ENCODE measurements around the gene DDX10.

Gene DDX10

GRCh38 chr11:108826136-108826535 lies 161.3 kb downstream of the DDX10 start:
- Histone ChIP-seq H3K27ac (ENCODE audit: low read length) (no peak overlapping the region), H3K27me3 (ENCODE audit: low read depth, low read length) (no peaks in the 10 kb centered on the region), H3K9me3 (ENCODE audit: control insufficient read depth in 1 of 2, low read length in 2 of 2) (peaks cover 0 to 7% of the 10 kb centered on the region in 2 donors), H3K36me3 (ENCODE audit: control insufficient read depth in 1 of 2, insufficient read depth in 2 of 2, low read length in 2 of 2) (no peaks in the 10 kb centered on the region), H3K4me1 (ENCODE audit: control insufficient read depth in 1 of 2, insufficient read depth in 2 of 2, low read length in 2 of 2) (no peaks in the 10 kb centered on the region), H3K4me3 (ENCODE audit: low read depth in 1 of 2, low read length in 2 of 2) (no peak overlapping the region)

GRCh38 chr11:108835624-108836023 lies 170.8 kb downstream of the DDX10 start:
- Histone ChIP-seq H3K36me3 (ENCODE audit: control insufficient read depth in 1 of 2, insufficient read depth in 2 of 2, low read length in 2 of 2) (no peaks in the 10 kb centered on the region), H3K4me3 (ENCODE audit: low read depth in 1 of 2, low read length in 2 of 2) (no peak overlapping the region), H3K27ac (ENCODE audit: low read length) (no peak overlapping the region), H3K27me3 (ENCODE audit: low read depth, low read length) (no peaks in the 10 kb centered on the region), H3K9me3 (ENCODE audit: control insufficient read depth in 1 of 2, low read length in 2 of 2) (no peaks in the 10 kb centered on the region), H3K4me1 (ENCODE audit: control insufficient read depth in 1 of 2, insufficient read depth in 2 of 2, low read length in 2 of 2) (no peaks in the 10 kb centered on the region)

- no peak overlapping the region for H3K27ac ChIP-seq (ENCODE audit: low read length)
- no peaks in the 10 kb centered on the region for H3K27me3 ChIP-seq (ENCODE audit: low read depth, low read length)
- no peaks in the 10 kb centered on the region for H3K9me3 ChIP-seq (ENCODE audit: control insufficient read depth in 1 of 2, low read length in 2 of 2)
- no peaks in the 10 kb centered on the region for H3K36me3 ChIP-seq (ENCODE audit: control insufficient read depth in 1 of 2, insufficient read depth in 2 of 2, low read length in 2 of 2)
- no peak overlapping the region for H3K4me3 ChIP-seq (ENCODE audit: low read depth in 1 of 2, low read length in 2 of 2)
- H3K4me1 ChIP-seq (ENCODE audit: control insufficient read depth in 1 of 2, insufficient read depth in 2 of 2, low read length in 2 of 2) = no peaks in the 10 kb centered on the region
Observed at GRCh38 chr11:108836541-108836940, 171.7 kb downstream of the DDX10 start.

GRCh38 chr11:108838102-108838791 lies 173.4 kb downstream of the DDX10 start:
- Histone ChIP-seq H3K27me3 (ENCODE audit: low read depth, low read length) (no peaks in the 10 kb centered on the region), H3K4me1 (ENCODE audit: control insufficient read depth in 1 of 2, insufficient read depth in 2 of 2, low read length in 2 of 2) (no peaks in the 10 kb centered on the region), H3K4me3 (ENCODE audit: low read depth in 1 of 2, low read length in 2 of 2) (no peak overlapping the region)

GRCh38 chr11:108838792-108839105 lies 173.9 kb downstream of the DDX10 start:
- H3K4me3 ChIP-seq (ENCODE audit: low read depth in 1 of 2, low read length in 2 of 2) = no peak overlapping the region
- no peaks in the 10 kb centered on the region for H3K4me1 ChIP-seq (ENCODE audit: control insufficient read depth in 1 of 2, insufficient read depth in 2 of 2, low read length in 2 of 2)
- no peaks in the 10 kb centered on the region for H3K27me3 ChIP-seq (ENCODE audit: low read depth, low read length)
- H3K36me3 ChIP-seq (ENCODE audit: control insufficient read depth in 1 of 2, insufficient read depth in 2 of 2, low read length in 2 of 2) = no peaks in the 10 kb centered on the region
- no peak overlapping the region for H3K27ac ChIP-seq (ENCODE audit: low read length)
- H3K9me3 ChIP-seq (ENCODE audit: control insufficient read depth in 1 of 2, low read length in 2 of 2) = no peaks in the 10 kb centered on the region

More at GRCh38 chr11:108838102-108838791, 173.4 kb downstream of the DDX10 start:
- Histone ChIP-seq H3K9me3 (ENCODE audit: control insufficient read depth in 1 of 2, low read length in 2 of 2) (no peaks in the 10 kb centered on the region), H3K36me3 (ENCODE audit: control insufficient read depth in 1 of 2, insufficient read depth in 2 of 2, low read length in 2 of 2) (no peaks in the 10 kb centered on the region), H3K27ac (ENCODE audit: low read length) (no peak overlapping the region)

GRCh38 chr11:108846009-108846408 lies 181.1 kb downstream of the DDX10 start:
- no peaks in the 10 kb centered on the region for H3K27me3 ChIP-seq (ENCODE audit: low read depth, low read length)
- no peaks in the 10 kb centered on the region for H3K9me3 ChIP-seq (ENCODE audit: control insufficient read depth in 1 of 2, low read length in 2 of 2)
- H3K4me1 ChIP-seq (ENCODE audit: control insufficient read depth in 1 of 2, insufficient read depth in 2 of 2, low read length in 2 of 2) = no peaks in the 10 kb centered on the region
- H3K36me3 ChIP-seq (ENCODE audit: control insufficient read depth in 1 of 2, insufficient read depth in 2 of 2, low read length in 2 of 2) = no peaks in the 10 kb centered on the region
- H3K4me3 ChIP-seq (ENCODE audit: low read depth in 1 of 2, low read length in 2 of 2) = no peak overlapping the region
- no peak overlapping the region for H3K27ac ChIP-seq (ENCODE audit: low read length)

- Histone ChIP-seq H3K9me3 (ENCODE audit: control insufficient read depth in 1 of 2, low read length in 2 of 2) (no peaks in the 10 kb centered on the region), H3K27me3 (ENCODE audit: low read depth, low read length) (no peaks in the 10 kb centered on the region), H3K4me3 (ENCODE audit: low read depth in 1 of 2, low read length in 2 of 2) (no peak overlapping the region), H3K36me3 (ENCODE audit: control insufficient read depth in 1 of 2, insufficient read depth in 2 of 2, low read length in 2 of 2) (no peaks in the 10 kb centered on the region), H3K27ac (ENCODE audit: low read length) (no peak overlapping the region), H3K4me1 (ENCODE audit: control insufficient read depth in 1 of 2, insufficient read depth in 2 of 2, low read length in 2 of 2) (no peaks in the 10 kb centered on the region)
Observed at GRCh38 chr11:108847298-108847990, 182.6 kb downstream of the DDX10 start.

- Histone ChIP-seq H3K9me3 (ENCODE audit: control insufficient read depth in 1 of 2, low read length in 2 of 2) (no peaks in the 10 kb centered on the region), H3K4me3 (ENCODE audit: low read depth in 1 of 2, low read length in 2 of 2) (no peak overlapping the region), H3K4me1 (ENCODE audit: control insufficient read depth in 1 of 2, insufficient read depth in 2 of 2, low read length in 2 of 2) (peaks cover 0 to 17% of the 10 kb centered on the region in 2 donors), H3K27me3 (ENCODE audit: low read depth, low read length) (no peaks in the 10 kb centered on the region), H3K36me3 (ENCODE audit: control insufficient read depth in 1 of 2, insufficient read depth in 2 of 2, low read length in 2 of 2) (no peaks in the 10 kb centered on the region), H3K27ac (ENCODE audit: low read length) (no peak overlapping the region)
Observed at GRCh38 chr11:108851781-108852180, 186.9 kb downstream of the DDX10 start.

- H3K27me3 ChIP-seq (ENCODE audit: low read depth, low read length) = no peaks in the 10 kb centered on the region
- no peak overlapping the region for H3K4me3 ChIP-seq (ENCODE audit: low read depth in 1 of 2, low read length in 2 of 2)
- no peaks in the 10 kb centered on the region for H3K36me3 ChIP-seq (ENCODE audit: control insufficient read depth in 1 of 2, insufficient read depth in 2 of 2, low read length in 2 of 2)
- peaks cover 0 to 17% of the 10 kb centered on the region in 2 donors for H3K4me1 ChIP-seq (ENCODE audit: control insufficient read depth in 1 of 2, insufficient read depth in 2 of 2, low read length in 2 of 2)
- no peak overlapping the region for H3K27ac ChIP-seq (ENCODE audit: low read length)
- no peaks in the 10 kb centered on the region for H3K9me3 ChIP-seq (ENCODE audit: control insufficient read depth in 1 of 2, low read length in 2 of 2)
Observed at GRCh38 chr11:108852701-108853100, 187.8 kb downstream of the DDX10 start.

GRCh38 chr11:108853151-108853550 lies 188.3 kb downstream of the DDX10 start:
- no peak overlapping the region for H3K27ac ChIP-seq (ENCODE audit: low read length)
- no peaks in the 10 kb centered on the region for H3K36me3 ChIP-seq (ENCODE audit: control insufficient read depth in 1 of 2, insufficient read depth in 2 of 2, low read length in 2 of 2)
- H3K4me3 ChIP-seq (ENCODE audit: low read depth in 1 of 2, low read length in 2 of 2) = no peak overlapping the region
- peaks cover 0 to 17% of the 10 kb centered on the region in 2 donors for H3K4me1 ChIP-seq (ENCODE audit: control insufficient read depth in 1 of 2, insufficient read depth in 2 of 2, low read length in 2 of 2)
- H3K9me3 ChIP-seq (ENCODE audit: control insufficient read depth in 1 of 2, low read length in 2 of 2) = no peaks in the 10 kb centered on the region
- no peaks in the 10 kb centered on the region for H3K27me3 ChIP-seq (ENCODE audit: low read depth, low read length)

GRCh38 chr11:108853864-108854263 lies 189.0 kb downstream of the DDX10 start:
- Histone ChIP-seq H3K27ac (ENCODE audit: low read length) (peak overlapping the region; percentile 59), H3K9me3 (ENCODE audit: control insufficient read depth in 1 of 2, low read length in 2 of 2) (no peaks in the 10 kb centered on the region), H3K4me3 (ENCODE audit: low read depth in 1 of 2, low read length in 2 of 2) (peak overlapping the region in 1 of 2 donors; percentile 48), H3K27me3 (ENCODE audit: low read depth, low read length) (no peaks in the 10 kb centered on the region), H3K36me3 (ENCODE audit: control insufficient read depth in 1 of 2, insufficient read depth in 2 of 2, low read length in 2 of 2) (no peaks in the 10 kb centered on the region), H3K4me1 (ENCODE audit: control insufficient read depth in 1 of 2, insufficient read depth in 2 of 2, low read length in 2 of 2) (peaks cover 0 to 17% of the 10 kb centered on the region in 2 donors)

Measured in muscle layer of duodenum (tissue), 2 donors.